ENCODE results near the gene DNM3.

The DNM3 gene

DNA sequence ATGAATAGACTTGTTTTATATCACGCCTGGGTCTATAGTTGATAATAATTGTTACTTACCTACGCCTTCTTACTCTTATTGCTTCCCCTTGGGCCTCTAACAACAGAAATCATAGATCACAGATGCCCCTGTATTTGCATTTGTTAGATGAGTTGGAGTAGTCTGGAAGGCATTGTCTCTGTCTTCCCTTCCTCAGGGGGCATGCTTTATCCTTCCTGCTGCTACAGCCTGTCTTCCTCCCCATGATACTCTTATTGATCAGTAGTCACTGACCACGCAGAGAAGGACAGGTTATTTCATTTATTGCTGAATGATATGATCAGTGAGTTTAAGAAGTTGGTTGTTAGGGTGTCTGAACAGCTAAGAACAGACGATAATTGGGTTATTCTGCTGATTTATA is 98.4 kb downstream of the DNM3 start:
- Histone ChIP-seq H3K9ac (ENCODE audit: low read length) (no peak overlapping the region), H3K36me3 (ENCODE audit: control insufficient read depth, insufficient read depth, low read length) (no peaks in the 10 kb centered on the region), H3K27ac (ENCODE audit: low read depth, low read length) (no peak overlapping the region), H3K4me3 (ENCODE audit: low read length) (no peak overlapping the region), H3K27me3 (ENCODE audit: control insufficient read depth, insufficient read depth, low read length) (no peaks in the 10 kb centered on the region), H3K4me1 (ENCODE audit: control insufficient read depth, insufficient read depth, low read length) (no peaks in the 10 kb centered on the region)

DNA sequence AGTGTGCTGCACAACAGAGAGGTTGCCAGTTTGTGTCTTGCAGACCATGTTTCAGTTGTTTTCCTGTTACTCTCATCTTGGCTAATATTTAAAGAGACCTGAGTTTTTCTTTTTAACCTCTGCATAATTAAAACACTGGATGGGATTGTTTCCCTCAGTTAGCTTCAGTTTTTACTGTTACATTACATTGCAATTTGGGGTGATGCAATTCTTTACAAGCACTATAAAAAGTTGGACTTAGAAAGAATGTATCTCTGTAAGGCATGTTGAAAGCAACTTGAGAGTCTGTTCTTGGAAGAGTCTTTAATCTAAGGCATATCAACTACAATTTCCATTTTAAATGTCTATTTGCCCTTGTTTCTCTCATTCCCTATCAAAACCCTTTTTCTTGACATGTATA is 99.1 kb downstream of the DNM3 start:
- Histone ChIP-seq H3K36me3 (ENCODE audit: control insufficient read depth, insufficient read depth, low read length) (no peaks in the 10 kb centered on the region), H3K27me3 (ENCODE audit: control insufficient read depth, insufficient read depth, low read length) (no peaks in the 10 kb centered on the region), H3K9ac (ENCODE audit: low read length) (no peak overlapping the region), H3K4me1 (ENCODE audit: control insufficient read depth, insufficient read depth, low read length) (no peaks in the 10 kb centered on the region), H3K27ac (ENCODE audit: low read depth, low read length) (no peak overlapping the region), H3K4me3 (ENCODE audit: low read length) (no peak overlapping the region)

DNA sequence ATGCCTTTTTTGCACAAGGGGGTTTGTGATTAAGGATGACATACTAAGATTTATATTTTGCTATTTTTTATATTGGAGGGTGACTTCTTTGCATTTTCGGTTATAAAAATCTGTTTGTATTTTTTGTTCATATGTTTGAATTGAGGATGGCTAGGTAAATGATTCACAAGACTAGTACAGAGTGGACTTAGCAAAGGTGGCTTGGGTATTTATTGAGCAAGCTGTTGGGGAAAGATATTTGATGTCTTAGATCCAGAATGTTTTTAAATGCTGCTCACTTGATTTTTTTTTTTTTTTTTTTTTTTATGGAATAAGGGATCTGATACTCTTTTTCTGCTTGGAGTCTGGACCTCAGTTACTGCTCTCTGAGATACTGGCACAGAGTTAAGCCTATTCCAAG is 100.6 kb downstream of the DNM3 start:
- Histone ChIP-seq H3K4me1 (ENCODE audit: control insufficient read depth, insufficient read depth, low read length) (no peaks in the 10 kb centered on the region), H3K4me3 (ENCODE audit: low read length) (no peak overlapping the region), H3K27me3 (ENCODE audit: control insufficient read depth, insufficient read depth, low read length) (no peaks in the 10 kb centered on the region), H3K36me3 (ENCODE audit: control insufficient read depth, insufficient read depth, low read length) (no peaks in the 10 kb centered on the region), H3K9ac (ENCODE audit: low read length) (no peak overlapping the region), H3K27ac (ENCODE audit: low read depth, low read length) (no peak overlapping the region)

GRCh38 chr1:171943973-171944561 is 102.8 kb downstream of the DNM3 start:
- Histone ChIP-seq H3K4me1 (ENCODE audit: control insufficient read depth, insufficient read depth, low read length) (no peaks in the 10 kb centered on the region), H3K27me3 (ENCODE audit: control insufficient read depth, insufficient read depth, low read length) (no peaks in the 10 kb centered on the region), H3K27ac (ENCODE audit: low read depth, low read length) (no peak overlapping the region), H3K9ac (ENCODE audit: low read length) (no peak overlapping the region), H3K4me3 (ENCODE audit: low read length) (no peak overlapping the region), H3K36me3 (ENCODE audit: control insufficient read depth, insufficient read depth, low read length) (no peaks in the 10 kb centered on the region)

DNA sequence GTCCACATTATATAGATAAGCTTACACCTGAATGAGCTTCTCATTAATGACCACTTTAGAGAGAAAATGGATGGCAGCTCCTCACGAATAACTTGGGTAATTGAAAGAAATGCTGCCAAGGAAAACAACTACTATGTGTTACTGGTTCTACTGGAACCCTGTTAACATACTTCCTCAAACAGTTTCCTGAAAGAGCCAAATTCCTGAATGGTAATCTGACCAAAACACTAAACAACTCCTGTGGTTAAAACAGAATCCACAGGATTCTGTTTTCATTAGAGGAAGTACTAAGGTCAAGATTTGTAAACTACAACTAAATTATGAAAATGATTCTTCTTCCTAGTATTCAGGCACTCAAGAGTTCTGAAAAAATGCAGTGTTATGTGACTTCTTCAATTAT is 107.2 kb downstream of the DNM3 start:
- no peak overlapping the region for H3K9ac ChIP-seq (ENCODE audit: low read length)
- no peaks in the 10 kb centered on the region for H3K27me3 ChIP-seq (ENCODE audit: control insufficient read depth, insufficient read depth, low read length)

GRCh38 chr1:171949316-171949715 is 108.0 kb downstream of the DNM3 start:
- no peak overlapping the region for H3K4me3 ChIP-seq (ENCODE audit: low read length)
- H3K4me1 ChIP-seq (ENCODE audit: control insufficient read depth, insufficient read depth, low read length): no peaks in the 10 kb centered on the region
- no peaks in the 10 kb centered on the region for H3K36me3 ChIP-seq (ENCODE audit: control insufficient read depth, insufficient read depth, low read length)
- no peaks in the 10 kb centered on the region for H3K27me3 ChIP-seq (ENCODE audit: control insufficient read depth, insufficient read depth, low read length)
- H3K9ac ChIP-seq (ENCODE audit: low read length): no peak overlapping the region
- H3K27ac ChIP-seq (ENCODE audit: low read depth, low read length): no peak overlapping the region

More for the DNA sequence above, 107.2 kb downstream of the DNM3 start:
- Histone ChIP-seq H3K36me3 (ENCODE audit: control insufficient read depth, insufficient read depth, low read length) (no peaks in the 10 kb centered on the region), H3K4me1 (ENCODE audit: control insufficient read depth, insufficient read depth, low read length) (no peaks in the 10 kb centered on the region), H3K27ac (ENCODE audit: low read depth, low read length) (no peak overlapping the region), H3K4me3 (ENCODE audit: low read length) (no peak overlapping the region)

GRCh38 chr1:171953835-171954234 is 112.5 kb downstream of the DNM3 start:
- H3K36me3 ChIP-seq (ENCODE audit: control insufficient read depth, insufficient read depth, low read length): no peaks in the 10 kb centered on the region
- H3K9ac ChIP-seq (ENCODE audit: low read length): no peak overlapping the region
- H3K4me3 ChIP-seq (ENCODE audit: low read length): no peak overlapping the region
- H3K27me3 ChIP-seq (ENCODE audit: control insufficient read depth, insufficient read depth, low read length): no peaks in the 10 kb centered on the region
- H3K27ac ChIP-seq (ENCODE audit: low read depth, low read length): no peak overlapping the region
- H3K4me1 ChIP-seq (ENCODE audit: control insufficient read depth, insufficient read depth, low read length): no peaks in the 10 kb centered on the region

GRCh38 chr1:171954361-171954760 is 113.1 kb downstream of the DNM3 start:
- H3K36me3 ChIP-seq (ENCODE audit: control insufficient read depth, insufficient read depth, low read length): no peaks in the 10 kb centered on the region
- no peaks in the 10 kb centered on the region for H3K27me3 ChIP-seq (ENCODE audit: control insufficient read depth, insufficient read depth, low read length)
- no peaks in the 10 kb centered on the region for H3K4me1 ChIP-seq (ENCODE audit: control insufficient read depth, insufficient read depth, low read length)
- H3K4me3 ChIP-seq (ENCODE audit: low read length): no peak overlapping the region
- no peak overlapping the region for H3K27ac ChIP-seq (ENCODE audit: low read depth, low read length)
- no peak overlapping the region for H3K9ac ChIP-seq (ENCODE audit: low read length)

- no peaks in the 10 kb centered on the region for H3K36me3 ChIP-seq (ENCODE audit: control insufficient read depth, insufficient read depth, low read length)
- no peak overlapping the region for H3K4me3 ChIP-seq (ENCODE audit: low read length)
- H3K4me1 ChIP-seq (ENCODE audit: control insufficient read depth, insufficient read depth, low read length): no peaks in the 10 kb centered on the region
- no peaks in the 10 kb centered on the region for H3K27me3 ChIP-seq (ENCODE audit: control insufficient read depth, insufficient read depth, low read length)
- H3K27ac ChIP-seq (ENCODE audit: low read depth, low read length): no peak overlapping the region
- no peak overlapping the region for H3K9ac ChIP-seq (ENCODE audit: low read length)
These were observed 120.6 kb downstream of the DNM3 start for GRCh38 chr1:171961861-171962260.

GRCh38 chr1:171963762-171964161 is 122.5 kb downstream of the DNM3 start:
- H3K9ac ChIP-seq (ENCODE audit: low read length): no peak overlapping the region
- no peak overlapping the region for H3K27ac ChIP-seq (ENCODE audit: low read depth, low read length)
- no peaks in the 10 kb centered on the region for H3K27me3 ChIP-seq (ENCODE audit: control insufficient read depth, insufficient read depth, low read length)
- H3K4me1 ChIP-seq (ENCODE audit: control insufficient read depth, insufficient read depth, low read length): no peaks in the 10 kb centered on the region
- H3K36me3 ChIP-seq (ENCODE audit: control insufficient read depth, insufficient read depth, low read length): no peaks in the 10 kb centered on the region
- no peak overlapping the region for H3K4me3 ChIP-seq (ENCODE audit: low read length)

DNA sequence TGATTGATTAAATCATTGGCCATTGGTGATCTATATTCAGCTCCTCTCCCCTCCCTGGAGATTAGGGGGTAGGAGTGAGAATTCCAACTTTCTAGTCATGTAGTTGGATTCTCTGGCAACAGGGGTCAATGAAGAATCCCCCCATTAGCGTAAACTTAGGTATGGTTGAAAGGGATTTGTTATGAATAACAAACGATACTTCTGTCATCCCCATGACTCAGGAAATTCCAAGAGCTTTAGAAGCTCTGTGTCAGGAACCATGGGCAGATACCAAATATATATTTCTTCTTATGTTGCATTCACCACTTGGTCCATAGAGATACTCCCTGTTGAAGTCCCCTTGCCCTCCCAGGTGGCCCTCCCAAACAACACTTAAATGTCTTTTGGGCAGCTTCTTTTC is 124.5 kb downstream of the DNM3 start:
- Histone ChIP-seq H3K4me1 (ENCODE audit: control insufficient read depth, insufficient read depth, low read length) (no peaks in the 10 kb centered on the region), H3K9ac (ENCODE audit: low read length) (no peak overlapping the region), H3K27ac (ENCODE audit: low read depth, low read length) (no peak overlapping the region), H3K4me3 (ENCODE audit: low read length) (no peak overlapping the region), H3K27me3 (ENCODE audit: control insufficient read depth, insufficient read depth, low read length) (no peaks in the 10 kb centered on the region), H3K36me3 (ENCODE audit: control insufficient read depth, insufficient read depth, low read length) (no peaks in the 10 kb centered on the region)

DNA sequence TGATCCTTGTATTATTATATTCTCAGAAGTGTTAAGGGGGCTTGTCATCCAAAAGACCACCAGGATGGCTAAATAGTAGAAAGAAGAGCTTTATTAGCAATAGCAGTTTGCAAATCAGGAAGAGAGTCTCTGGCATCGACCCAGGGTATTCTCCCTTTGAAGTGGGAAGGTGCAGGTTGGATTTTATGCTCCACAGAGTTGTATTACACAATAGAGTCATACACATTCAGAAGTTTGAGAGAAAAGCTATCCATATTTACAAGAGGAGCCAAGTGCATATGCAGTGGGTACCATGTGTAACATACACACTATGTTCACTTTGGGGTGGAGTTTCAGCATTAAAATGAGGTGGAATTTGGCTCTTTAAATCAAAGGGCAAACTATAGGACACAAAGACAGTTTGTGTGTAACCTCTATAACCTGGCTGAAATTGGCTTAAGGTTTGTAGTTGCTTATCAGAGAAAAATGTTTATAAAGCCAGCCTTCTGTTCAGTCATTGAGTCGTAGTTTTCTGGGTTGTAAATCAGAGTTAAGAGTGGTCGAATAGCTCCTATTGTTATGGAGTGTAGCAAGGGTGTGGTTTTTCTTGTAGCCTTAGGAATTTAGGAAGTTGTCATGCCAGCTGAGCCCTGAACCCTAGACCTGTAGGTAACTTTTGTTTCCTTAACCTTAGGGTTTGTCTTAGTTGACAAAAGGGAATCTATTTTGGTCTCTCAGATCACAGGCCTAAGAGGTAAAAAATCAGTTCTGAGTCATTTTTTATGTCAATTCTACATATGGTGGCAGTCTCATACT is 125.3 kb downstream of the DNM3 start:
- Histone ChIP-seq H3K9ac (ENCODE audit: low read length) (no peak overlapping the region), H3K36me3 (ENCODE audit: control insufficient read depth, insufficient read depth, low read length) (no peaks in the 10 kb centered on the region), H3K4me3 (ENCODE audit: low read length) (no peak overlapping the region), H3K27ac (ENCODE audit: low read depth, low read length) (no peak overlapping the region), H3K4me1 (ENCODE audit: control insufficient read depth, insufficient read depth, low read length) (no peaks in the 10 kb centered on the region), H3K27me3 (ENCODE audit: control insufficient read depth, insufficient read depth, low read length) (no peaks in the 10 kb centered on the region)

- Histone ChIP-seq H3K36me3 (ENCODE audit: control insufficient read depth, insufficient read depth, low read length) (no peaks in the 10 kb centered on the region), H3K4me1 (ENCODE audit: control insufficient read depth, insufficient read depth, low read length) (no peaks in the 10 kb centered on the region), H3K9ac (ENCODE audit: low read length) (no peak overlapping the region), H3K27me3 (ENCODE audit: control insufficient read depth, insufficient read depth, low read length) (no peaks in the 10 kb centered on the region), H3K27ac (ENCODE audit: low read depth, low read length) (no peak overlapping the region), H3K4me3 (ENCODE audit: low read length) (no peak overlapping the region)
These were observed 127.9 kb downstream of the DNM3 start for GRCh38 chr1:171969226-171969625.
